HG02938 (cell line): ENCODE data around the gene SDR42E2.
A peak's percentile ranks its signal among the peaks of the same experiment; 100 is the strongest.
"Not testable (repeated sequence)": the region's sequence is repeated elsewhere in the genome, so short reads cannot be mapped to it uniquely, and the experiment has no call there.

Experiments
- ATAC-seq: cut with Tn5 transposase; IDR thresholded peaks from one replicate; pipeline ENCODE4 v1.9.1; 2021; ENCODE audit warnings: mild to moderate bottlenecking, moderate library complexity; ENCODE audit not compliant: unreplicated experiment

SDR42E2 gene

GRCh38 chr16:22210285-22210684 is 48.0 kb downstream of the SDR42E2 start:
- ATAC-seq = no peak

- ATAC-seq = no peak
Measured at GRCh38 chr16:22210854-22211253, 48.5 kb downstream of the SDR42E2 start.

DNA sequence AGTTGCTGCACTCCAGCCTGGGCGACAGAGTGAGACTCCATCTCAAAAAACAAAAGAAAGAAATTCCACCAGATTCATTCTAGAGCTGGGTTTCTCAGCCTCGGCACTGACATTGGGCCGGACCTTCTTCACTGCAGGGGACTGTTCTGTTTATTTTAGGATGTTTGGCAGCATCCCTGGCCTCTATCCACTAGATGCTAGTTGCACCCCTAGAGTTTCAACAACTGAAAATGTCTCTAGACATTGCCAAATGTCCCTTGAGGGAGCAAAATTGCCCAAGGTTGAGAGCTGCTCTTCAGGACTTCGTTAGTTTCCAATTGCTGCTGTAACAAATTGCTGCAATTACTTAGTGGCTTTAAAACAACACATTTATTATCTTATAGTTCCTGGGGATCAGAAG is 50.9 kb downstream of the SDR42E2 start:
- ATAC-seq = no peak

- ATAC-seq = no peak
Measured at GRCh38 chr16:22213801-22214200, 51.5 kb downstream of the SDR42E2 start.

DNA sequence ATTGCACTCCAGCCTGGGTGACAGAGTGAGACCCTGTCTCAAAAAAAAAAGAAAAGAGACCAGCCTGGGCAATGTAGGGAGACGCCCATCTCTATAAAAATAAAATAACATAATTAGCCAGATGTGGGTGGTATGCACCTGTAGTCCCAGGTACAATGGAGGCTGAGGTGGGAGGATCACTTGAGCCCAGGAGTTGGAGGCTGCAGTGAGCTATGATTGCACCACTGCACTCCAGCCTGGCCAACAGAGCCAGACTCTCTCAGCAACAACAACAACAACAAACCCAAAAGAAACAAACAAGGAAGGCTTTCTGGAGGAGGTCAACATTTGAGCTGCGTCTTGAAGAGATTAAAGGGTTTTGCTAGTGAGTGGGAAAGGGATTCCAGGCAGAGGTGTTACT is 52.1 kb downstream of the SDR42E2 start:
- no peak for ATAC-seq

GRCh38 chr16:22214889-22215288 is 52.6 kb downstream of the SDR42E2 start:
- ATAC-seq = no peak

DNA sequence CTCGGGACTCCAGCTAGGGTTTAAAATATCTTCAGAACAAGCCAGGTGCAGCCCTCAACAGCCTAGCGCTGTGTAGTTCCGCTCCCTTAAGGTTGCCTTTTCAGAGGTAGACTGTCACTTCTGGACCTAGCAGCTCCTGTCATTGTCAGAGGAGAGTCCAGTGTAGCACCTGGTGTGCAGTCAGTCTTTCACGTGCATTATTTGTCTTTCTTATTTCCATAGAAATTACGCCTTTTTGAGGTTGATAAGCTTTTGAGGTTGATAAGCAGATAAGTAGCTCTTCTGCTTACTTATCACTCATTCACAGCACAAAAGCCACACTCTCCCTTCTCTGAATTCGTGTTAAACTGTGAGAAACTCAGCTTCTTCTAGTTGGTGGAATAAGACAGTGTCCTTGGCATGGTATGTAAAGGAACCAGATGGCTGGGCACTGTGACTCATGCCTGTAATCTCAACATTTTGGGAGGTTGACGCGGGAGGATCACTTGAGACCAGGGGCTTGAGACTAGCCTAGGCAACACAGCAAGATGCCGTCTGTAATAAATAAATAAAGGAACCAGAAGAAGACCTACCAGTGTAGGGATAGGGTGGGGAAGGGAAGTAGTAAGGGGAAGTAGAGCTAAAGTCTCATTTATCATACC is 54.0 kb downstream of the SDR42E2 start:
- no peak for ATAC-seq

DNA sequence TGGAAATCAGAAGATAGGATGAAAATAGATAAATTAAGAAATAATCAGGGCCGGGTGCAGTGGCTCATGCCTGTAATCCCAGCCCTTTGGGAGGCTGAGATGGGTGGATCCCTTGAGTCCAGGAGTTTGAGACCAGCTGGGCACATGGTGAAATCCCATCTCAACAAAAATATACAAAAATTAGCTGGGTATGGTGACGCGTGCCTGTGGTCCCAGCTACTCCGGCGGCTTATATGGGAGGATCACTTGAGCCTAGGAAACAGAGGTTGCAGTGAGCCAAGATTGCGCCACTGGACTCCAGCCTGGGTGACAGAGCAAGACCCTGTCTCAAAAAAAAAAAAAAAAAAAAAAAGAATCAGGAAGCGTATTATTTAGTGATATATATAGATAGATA is 54.5 kb downstream of the SDR42E2 start:
- ATAC-seq = not testable (repeated sequence)

DNA sequence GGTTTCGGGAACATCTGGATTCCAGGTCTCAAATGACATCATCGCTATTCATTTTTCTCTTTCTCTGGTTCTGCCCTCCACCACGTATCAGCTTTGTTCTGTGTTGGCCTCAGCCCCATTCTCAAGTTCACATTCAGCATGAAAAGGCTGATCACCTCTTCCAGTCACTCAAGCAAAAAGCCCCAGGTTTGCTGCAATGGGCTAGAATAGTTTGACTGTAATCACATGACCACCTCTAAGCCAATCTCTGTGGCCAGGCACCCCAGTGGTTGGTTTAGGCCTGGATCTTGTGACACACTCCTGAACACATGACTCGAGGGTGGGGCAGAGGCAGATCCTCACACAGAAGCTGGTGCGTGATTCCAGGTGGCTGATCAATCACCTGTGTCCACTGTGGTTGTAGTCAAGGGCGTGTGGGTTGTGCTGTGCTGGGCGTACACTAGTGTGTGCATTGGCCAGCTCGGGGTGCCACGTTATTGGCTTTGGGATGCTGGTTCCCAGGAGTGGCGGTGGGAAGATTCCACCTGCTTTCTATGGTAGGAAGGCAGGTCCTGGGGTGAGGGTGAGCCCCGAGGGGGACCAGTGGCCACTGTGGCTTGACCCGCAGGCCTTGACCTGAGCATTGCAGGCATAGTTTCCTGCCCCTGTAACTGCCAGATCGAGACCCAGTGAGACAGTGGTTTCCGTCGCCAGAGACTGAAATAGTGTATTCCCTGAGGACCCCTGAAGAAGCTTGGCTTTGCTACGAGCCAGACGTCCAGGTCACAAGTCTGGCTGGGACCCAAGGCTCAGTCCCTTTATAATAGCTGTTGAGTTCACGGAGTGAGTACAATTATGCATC is 55.8 kb downstream of the SDR42E2 start:
- peak; percentile 92 for ATAC-seq

DNA sequence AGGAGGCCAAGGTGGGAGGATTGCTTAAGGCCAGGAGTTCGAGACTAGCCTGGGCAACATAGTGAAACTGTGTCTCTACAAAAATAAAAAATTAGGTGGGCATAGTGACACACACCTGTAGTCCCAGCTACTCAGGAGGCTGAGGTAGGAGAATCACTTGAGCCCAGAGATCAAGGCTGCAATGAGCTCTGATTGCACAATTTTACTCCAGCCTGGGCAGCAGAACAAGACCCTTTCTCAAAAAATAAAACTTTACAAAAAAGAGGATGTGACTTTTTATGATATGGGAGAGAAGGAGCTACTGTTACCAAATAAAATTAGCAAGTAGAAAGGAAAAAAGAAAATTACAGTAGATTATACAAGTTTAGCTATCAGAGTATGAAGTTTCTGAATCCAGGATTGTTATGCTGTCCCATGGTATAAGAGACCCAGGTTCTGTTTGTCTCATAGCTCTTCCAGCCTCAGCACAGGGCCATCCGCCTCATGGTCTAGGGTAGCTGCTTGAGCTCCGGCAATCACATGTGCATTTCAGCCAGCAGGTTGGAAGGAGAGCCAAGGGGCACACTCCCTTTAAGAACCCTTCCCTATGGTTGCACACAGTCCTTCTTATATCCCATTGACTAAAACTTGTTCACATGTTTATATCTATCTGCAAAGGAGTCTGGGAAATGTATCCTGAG is 57.2 kb downstream of the SDR42E2 start:
- ATAC-seq = no peak

- no peak for ATAC-seq
Measured at GRCh38 chr16:22220069-22220440, 57.7 kb downstream of the SDR42E2 start.

- ATAC-seq = no peak
Measured at GRCh38 chr16:22220714-22221113, 58.4 kb downstream of the SDR42E2 start.

DNA sequence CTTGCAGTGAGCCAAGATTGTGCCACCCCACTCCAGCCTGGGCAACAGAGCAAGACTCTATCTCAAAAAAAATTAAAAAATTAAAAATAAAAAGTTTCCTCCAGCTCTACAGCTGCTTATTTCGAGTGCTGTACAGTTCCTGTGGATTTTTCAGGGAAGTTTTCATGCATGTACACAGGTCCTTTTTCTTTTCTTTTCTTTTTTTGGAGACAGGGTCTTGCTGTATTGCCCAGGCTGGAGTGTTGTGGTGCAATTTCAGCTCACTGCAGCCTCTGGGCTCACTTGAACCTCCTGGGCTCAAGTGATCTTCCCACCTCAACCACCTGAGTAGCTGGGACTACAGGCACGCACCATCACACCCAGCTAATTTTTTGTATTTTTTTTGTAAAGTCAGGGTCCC is 59.7 kb downstream of the SDR42E2 start:
- no peak for ATAC-seq

GRCh38 chr16:22222998-22223397 is 60.7 kb downstream of the SDR42E2 start:
- no peak for ATAC-seq

- no peak for ATAC-seq
Measured at GRCh38 chr16:22225060-22225459, 62.8 kb downstream of the SDR42E2 start.

DNA sequence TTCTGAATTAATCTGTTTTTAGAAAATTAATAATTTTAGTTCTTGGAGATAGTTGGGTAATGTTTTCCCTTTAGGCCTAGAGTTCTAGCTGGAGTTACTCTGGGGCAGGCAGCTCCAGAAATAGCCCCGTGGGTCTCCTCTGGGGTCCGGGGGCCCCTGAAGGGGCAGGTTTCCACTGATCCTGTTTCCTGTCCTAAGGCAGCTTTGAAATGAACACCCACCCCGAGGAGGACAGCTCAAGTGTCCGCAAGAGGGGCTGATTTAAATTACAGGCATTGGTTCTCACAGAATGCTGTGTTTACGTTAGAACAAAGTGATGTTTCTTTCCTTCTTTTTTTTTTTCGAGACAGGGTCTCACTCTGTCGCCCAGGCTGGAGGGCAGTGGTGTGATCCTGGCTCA is 67.6 kb downstream of the SDR42E2 start:
- ATAC-seq = no peak

GRCh38 chr16:22232277-22233036 is 70.2 kb downstream of the SDR42E2 start:
- ATAC-seq = no peak

DNA sequence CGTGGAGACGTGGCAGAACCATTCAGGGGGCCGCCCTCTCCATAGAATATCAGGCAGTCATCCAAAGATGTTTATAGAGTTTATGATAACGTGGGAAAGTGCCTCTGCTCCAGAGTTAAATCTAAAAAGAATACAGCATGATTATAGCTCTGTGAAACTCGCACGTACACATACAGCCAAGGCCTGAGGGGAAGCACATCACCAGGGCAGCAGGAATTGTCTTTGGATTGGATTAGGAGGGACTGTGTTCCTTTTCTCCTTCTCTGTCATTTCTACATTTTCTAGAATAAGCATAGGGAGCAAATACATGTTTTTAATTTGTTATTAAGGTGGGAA is 70.7 kb downstream of the SDR42E2 start:
- ATAC-seq = no peak

- ATAC-seq = no peak
Measured at GRCh38 chr16:22235839-22236745, 73.8 kb downstream of the SDR42E2 start.

DNA sequence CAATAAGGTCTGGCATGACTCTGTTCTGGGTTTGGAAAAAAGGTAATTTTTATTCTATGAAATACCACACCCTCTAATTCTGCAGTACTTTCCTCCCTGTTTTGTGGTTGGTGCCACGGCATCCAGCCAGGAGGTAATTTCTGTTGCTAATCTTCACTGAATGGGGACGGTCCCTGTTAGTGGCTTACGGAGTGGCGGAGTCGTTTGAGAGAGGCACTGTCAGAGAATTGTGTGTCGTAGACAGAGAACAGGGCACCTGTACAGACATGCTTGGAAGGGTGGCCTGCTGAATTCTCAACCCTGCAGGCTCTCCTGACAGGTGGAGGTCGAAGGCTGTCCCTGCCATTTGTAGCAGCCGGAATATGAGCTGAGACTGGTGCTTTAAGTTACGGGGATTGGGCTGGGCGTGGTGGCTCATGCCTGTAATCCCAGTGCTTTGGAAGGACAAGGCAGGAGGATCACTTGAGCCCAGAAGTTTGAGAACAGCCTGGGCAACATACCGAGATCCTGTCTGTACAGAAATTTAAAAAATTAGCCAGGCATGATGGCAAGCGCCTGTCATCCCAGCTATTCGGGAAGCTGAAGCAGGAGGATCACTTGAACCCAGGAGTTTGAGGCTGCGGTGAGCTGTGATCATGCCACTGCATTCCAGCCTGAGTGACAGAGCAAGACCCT is 77.0 kb downstream of the SDR42E2 start:
- no peak for ATAC-seq
